GM13977 (cell line): Measurements from ENCODE around the gene ZMYM3.
"Not testable (repeated sequence)": the region's sequence is repeated elsewhere in the genome, so short reads cannot be mapped to it uniquely, and the experiment has no call there.

Source experiments
- DNase-seq: peaks from one replicate; pipeline ENCODE4 v3.0.0; 2012; ENCODE audit warnings: low spot score
- CTCF ChIP-seq: IDR thresholded peaks from 2 replicates; pipeline ENCODE4 v1.5.1; 2012; ENCODE audit warnings: mild to moderate bottlenecking, control low read depth; ENCODE audit not compliant: insufficient read depth; ENCODE audit errors: extremely low read depth, missing control alignments
- in situ Hi-C: fragments of 300-500 bp; cut with MboI; formaldehyde crosslinking; loops from one replicate; pipeline ENCODE4 v1.12.0; 2022; ENCODE audit warnings: low sequenced_read_pairs, low pct_unique_long_range_greater_than_20kb, mixed read lengths, inconsistent platforms; ENCODE audit not compliant: unreplicated experiment

The ZMYM3 gene

GRCh38 chrX:71292669-71293365 is 38.9 kb upstream of the ZMYM3 start:
- DNase-seq, result no peak
- TF ChIP-seq CTCF, result no peak
- in situ Hi-C loops, result no loop called here

- in situ Hi-C loops, result no loop called here
- no peak for DNase-seq
- TF ChIP-seq CTCF, result no peak
Observed at GRCh38 chrX:71291381-71291780, 37.4 kb upstream of the ZMYM3 start.

GRCh38 chrX:71285929-71286328 is 32.0 kb upstream of the ZMYM3 start:
- DNase-seq, result no peak
- TF ChIP-seq CTCF, result no peak
- in situ Hi-C loops, result no loop called here

- DNase-seq, result peak; percentile 83
- in situ Hi-C loops, result no loop called here
- peak; percentile 5 for TF ChIP-seq CTCF
Observed at GRCh38 chrX:71283403-71284143, 29.6 kb upstream of the ZMYM3 start, which contains the start of gene NONO. TSS of gene NONO (plus strand) at chrX:71283635. CDS start at chrX:71290638, 7,003 bp downstream.

GRCh38 chrX:71282514-71283402 is 28.8 kb upstream of the ZMYM3 start:
- TF ChIP-seq CTCF, result no peak
- in situ Hi-C loops, result no loop called here
- peak; percentile 24 for DNase-seq

GRCh38 chrX:71281300-71281699 is 27.4 kb upstream of the ZMYM3 start:
- DNase-seq, in situ Hi-C loops: not testable (repeated sequence)

- DNase-seq, in situ Hi-C loops: not testable (repeated sequence)
Observed at GRCh38 chrX:71272313-71272712, 18.4 kb upstream of the ZMYM3 start.
